ENCODE data around the gene TGM1.
A peak's percentile ranks its signal among the peaks of the same experiment; 100 is the strongest.

The TGM1 gene

GRCh38 chr14:24291446-24292117 is 28.6 kb upstream of the TGM1 start:
- no peak for DNase-seq

- DNase-seq: no peak
Measured at GRCh38 chr14:24290746-24291145, 27.8 kb upstream of the TGM1 start.

GRCh38 chr14:24289649-24290280 is 26.8 kb upstream of the TGM1 start:
- DNase-seq: no peak

- no peak for DNase-seq
Measured at GRCh38 chr14:24286996-24287395, 24.0 kb upstream of the TGM1 start.

GRCh38 chr14:24285351-24285750 is 22.4 kb upstream of the TGM1 start:
- DNase-seq: no peak

GRCh38 chr14:24284501-24285035 is 21.6 kb upstream of the TGM1 start:
- no peak for DNase-seq

- DNase-seq: no peak
Measured at GRCh38 chr14:24283796-24284460, 21.0 kb upstream of the TGM1 start.

GRCh38 chr14:24282736-24283135 is 19.8 kb upstream of the TGM1 start:
- no peak for DNase-seq

- DNase-seq: no peak
Measured at GRCh38 chr14:24281636-24282035, 18.7 kb upstream of the TGM1 start.

- no peak for DNase-seq
Measured at GRCh38 chr14:24280797-24281460, 18.0 kb upstream of the TGM1 start.

- DNase-seq: peak; percentile 59 to 71
Measured at GRCh38 chr14:24279301-24280186, 16.6 kb upstream of the TGM1 start.

GRCh38 chr14:24278424-24278823 is 15.4 kb upstream of the TGM1 start:
- DNase-seq: no peak

GRCh38 chr14:24277606-24278321 is 14.8 kb upstream of the TGM1 start:
- DNase-seq: peak in 1 of 2 donors; percentile 47

GRCh38 chr14:24277071-24277470 is 14.1 kb upstream of the TGM1 start:
- no peak for DNase-seq

GRCh38 chr14:24274101-24274543 is 11.1 kb upstream of the TGM1 start:
- DNase-seq: peak; percentile 56 to 69

- DNase-seq: no peak
Measured at GRCh38 chr14:24273422-24273998, 10.5 kb upstream of the TGM1 start.

GRCh38 chr14:24272467-24272866 is 9.5 kb upstream of the TGM1 start:
- no peak for DNase-seq

- DNase-seq: no peak
Measured at GRCh38 chr14:24271834-24272263, 8.9 kb upstream of the TGM1 start.

- DNase-seq: peak; percentile 94 to 97
Measured at GRCh38 chr14:24271134-24271833, 8.3 kb upstream of the TGM1 start, which contains the start of gene RABGGTA. TSS of gene RABGGTA (minus strand) at chr14:24271597. CDS start at chr14:24271115, 482 bp downstream.

- DNase-seq: peak in 1 of 2 donors; percentile 6
Measured at GRCh38 chr14:24270537-24271133, 7.7 kb upstream of the TGM1 start.

All from CD4-positive, alpha-beta T cell treated with Interferon alpha-2 for 1 hour (primary cell).